Epithelial cell of esophagus (primary cell): ENCODE measurements around the gene MEAF6.

Source experiments
- DNase-seq: peaks from one replicate; pipeline ENCODE4 v3.0.0; 2010; ENCODE audit warnings: low read depth
- H3K4me3 ChIP-seq: 2 replicates; pipeline ENCODE4 v1.5.1; 2011; ENCODE audit warnings: mild to moderate bottlenecking, low read length, control low read depth
- CTCF ChIP-seq: IDR thresholded peaks from 2 replicates; pipeline ENCODE4 v1.5.1; 2011; ENCODE audit warnings: low read depth, mild to moderate bottlenecking, low read length, control low read depth, inconsistent platforms; ENCODE audit not compliant: insufficient read depth; ENCODE audit errors: missing control alignments

Gene MEAF6

GRCh38 chr1:37442644-37443043 is 71.9 kb downstream of the MEAF6 start:
- no peak overlapping the region for H3K4me3 ChIP-seq
- no peak for TF ChIP-seq CTCF
- no peak for DNase-seq
